Peyer's patch (tissue), 4 donors: ENCODE measurements around the gene MAN1C1. TPM values are rescaled to one million over a fixed set of nuclear protein-coding genes. Genes with fewer than 3 reads are reported as not detected.
"Not testable (repeated sequence)": the region's sequence is repeated elsewhere in the genome, so short reads cannot be mapped to it uniquely, and the experiment has no call there.

Experiments used
- DNase-seq, 3 donors: peaks; one replicate each; pipeline ENCODE4 v3.0.0-alpha.2; 2017 to 2019
- H3K27ac ChIP-seq, 4 donors: fragments of 200-600 bp; sonication (generic); one replicate each; pipeline ENCODE4 v1.5.1; 2016 to 2019
- H3K27me3 ChIP-seq, 2 donors: fragments of 200-600 bp; sonication (generic); one replicate each; pipeline ENCODE4 v1.5.1; 2019
- H3K36me3 ChIP-seq, 3 donors: fragments of 200-600 bp; sonication (generic); one replicate each; pipeline ENCODE4 v1.5.1; 2016 to 2019
- H3K4me1 ChIP-seq, 4 donors: fragments of 200-600 bp; sonication (generic); one replicate each; pipeline ENCODE4 v1.5.1; 2016 to 2019
- H3K4me3 ChIP-seq, 4 donors: fragments of 200-600 bp; sonication (generic); 1 replicate in 3 of 4; 2 replicates in 1 of 4; pipeline ENCODE4 v1.5.1; 2016 to 2019; ENCODE audit warnings: mild to moderate bottlenecking in 1 of 4
- H3K9me3 ChIP-seq, 4 donors: fragments of 200-600 bp; sonication (generic); one replicate each; pipeline ENCODE4 v1.5.1; 2016 to 2019; ENCODE audit warnings: mild to moderate bottlenecking in 1 of 4
- POLR2A ChIP-seq, 2 donors: fragments of 450-650 bp; IDR thresholded peaks; one replicate each; pipeline ENCODE4 v1.5.1; 2017; ENCODE audit warnings: antibody characterized with exemption in 2 of 2, mild to moderate bottlenecking in 2 of 2, moderate library complexity in 2 of 2
- total RNA-seq, 4 donors: library from RNA; depleted of rRNA; stranded (reverse); fragments of >200 nt; gene quantifications; one replicate each; pipeline ENCODE4 v1.1.0, GENCODE V29; 2016
- TF ChIP-seq, protein P1 (sequence below), 6 experiments: fragments of 450-650 bp in 4 of 6; fragments of 200-600 bp in 2 of 6; sonication (generic) in 1 of 6; IDR thresholded peaks; one replicate each; pipeline ENCODE4 v1.5.1; 2017 to 2019; ENCODE audit warnings: antibody characterized with exemption in 6 of 6, mild to moderate bottlenecking in 3 of 6, moderate library complexity in 1 of 6

MAN1C1 gene
- total RNA-seq, 4 donors from 2014 or later, result 2.3 to 10.7 (median 6.7) TPM

DNA sequence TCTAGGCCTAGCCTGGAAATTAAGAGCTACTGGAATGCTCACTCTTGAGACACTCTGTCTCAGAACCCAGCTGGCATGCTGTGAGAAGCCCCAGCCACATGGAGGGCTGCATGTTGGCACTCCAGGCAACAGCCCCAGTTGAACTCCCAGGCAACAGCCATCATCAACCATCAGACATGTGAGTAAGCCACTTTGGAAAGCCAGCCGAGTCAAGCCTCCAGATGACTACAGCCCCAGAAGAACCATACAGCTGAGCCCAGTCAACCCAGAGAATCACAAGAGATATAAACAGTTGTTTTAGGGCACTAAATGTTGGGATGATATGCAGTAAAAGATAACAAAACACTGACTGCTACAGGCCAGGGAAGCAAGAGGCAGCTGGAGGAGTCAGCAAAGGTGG lies 17.7 kb upstream of the MAN1C1 start:
- Histone ChIP-seq H3K4me1 (no peaks in the 10 kb centered on the region), H3K27me3 (no peaks in the 10 kb centered on the region), H3K4me3 (no peak overlapping the region), H3K9me3 (no peaks in the 10 kb centered on the region), H3K27ac (no peak overlapping the region), H3K36me3 (no peaks in the 10 kb centered on the region)
- no peak for DNase-seq
- TF ChIP-seq, protein P1, sequence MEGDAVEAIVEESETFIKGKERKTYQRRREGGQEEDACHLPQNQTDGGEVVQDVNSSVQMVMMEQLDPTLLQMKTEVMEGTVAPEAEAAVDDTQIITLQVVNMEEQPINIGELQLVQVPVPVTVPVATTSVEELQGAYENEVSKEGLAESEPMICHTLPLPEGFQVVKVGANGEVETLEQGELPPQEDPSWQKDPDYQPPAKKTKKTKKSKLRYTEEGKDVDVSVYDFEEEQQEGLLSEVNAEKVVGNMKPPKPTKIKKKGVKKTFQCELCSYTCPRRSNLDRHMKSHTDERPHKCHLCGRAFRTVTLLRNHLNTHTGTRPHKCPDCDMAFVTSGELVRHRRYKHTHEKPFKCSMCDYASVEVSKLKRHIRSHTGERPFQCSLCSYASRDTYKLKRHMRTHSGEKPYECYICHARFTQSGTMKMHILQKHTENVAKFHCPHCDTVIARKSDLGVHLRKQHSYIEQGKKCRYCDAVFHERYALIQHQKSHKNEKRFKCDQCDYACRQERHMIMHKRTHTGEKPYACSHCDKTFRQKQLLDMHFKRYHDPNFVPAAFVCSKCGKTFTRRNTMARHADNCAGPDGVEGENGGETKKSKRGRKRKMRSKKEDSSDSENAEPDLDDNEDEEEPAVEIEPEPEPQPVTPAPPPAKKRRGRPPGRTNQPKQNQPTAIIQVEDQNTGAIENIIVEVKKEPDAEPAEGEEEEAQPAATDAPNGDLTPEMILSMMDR (IDR thresholded peaks at IDR 0.05), result no peak
- no peak for TF ChIP-seq POLR2A (IDR thresholded peaks at IDR 0.05)

DNA sequence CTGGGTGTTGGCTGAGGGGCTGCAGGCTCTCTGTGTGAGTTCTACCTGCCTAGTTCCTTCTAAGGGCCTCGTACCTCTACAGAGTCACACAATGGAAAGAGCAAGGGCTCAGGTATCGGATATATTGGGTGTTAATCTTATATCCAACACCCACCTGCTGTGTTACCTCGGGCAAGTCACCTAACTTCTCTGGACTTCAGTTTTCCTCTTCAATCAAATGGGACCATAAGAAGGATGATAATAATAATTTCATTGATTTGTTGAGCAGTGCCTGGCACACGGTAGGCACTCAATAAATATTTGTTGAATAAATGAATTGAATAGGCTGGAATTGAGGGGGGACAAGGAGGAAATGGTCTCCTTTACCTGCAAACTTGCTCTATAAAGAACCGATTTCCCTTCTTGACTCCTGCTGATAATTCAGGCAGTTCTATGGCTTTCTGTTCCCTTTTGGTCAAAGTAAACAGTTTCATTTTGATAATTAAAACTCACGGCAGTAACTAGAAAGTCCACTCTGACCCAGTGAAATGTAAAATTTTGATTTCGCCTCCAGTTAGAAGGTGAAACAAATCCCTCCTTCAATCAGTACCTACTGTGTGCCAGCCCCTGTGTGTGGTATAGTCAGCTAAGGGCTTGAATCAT lies 16.5 kb upstream of the MAN1C1 start:
- DNase-seq, result no peak
- Histone ChIP-seq H3K36me3 (no peaks in the 10 kb centered on the region), H3K9me3 (no peaks in the 10 kb centered on the region), H3K4me3 (no peak overlapping the region), H3K27ac (no peak overlapping the region), H3K4me1 (no peaks in the 10 kb centered on the region), H3K27me3 (no peaks in the 10 kb centered on the region)
- TF ChIP-seq POLR2A (IDR thresholded peaks at IDR 0.05), result no peak
- TF ChIP-seq, protein P1 (IDR thresholded peaks at IDR 0.05), result no peak

DNA sequence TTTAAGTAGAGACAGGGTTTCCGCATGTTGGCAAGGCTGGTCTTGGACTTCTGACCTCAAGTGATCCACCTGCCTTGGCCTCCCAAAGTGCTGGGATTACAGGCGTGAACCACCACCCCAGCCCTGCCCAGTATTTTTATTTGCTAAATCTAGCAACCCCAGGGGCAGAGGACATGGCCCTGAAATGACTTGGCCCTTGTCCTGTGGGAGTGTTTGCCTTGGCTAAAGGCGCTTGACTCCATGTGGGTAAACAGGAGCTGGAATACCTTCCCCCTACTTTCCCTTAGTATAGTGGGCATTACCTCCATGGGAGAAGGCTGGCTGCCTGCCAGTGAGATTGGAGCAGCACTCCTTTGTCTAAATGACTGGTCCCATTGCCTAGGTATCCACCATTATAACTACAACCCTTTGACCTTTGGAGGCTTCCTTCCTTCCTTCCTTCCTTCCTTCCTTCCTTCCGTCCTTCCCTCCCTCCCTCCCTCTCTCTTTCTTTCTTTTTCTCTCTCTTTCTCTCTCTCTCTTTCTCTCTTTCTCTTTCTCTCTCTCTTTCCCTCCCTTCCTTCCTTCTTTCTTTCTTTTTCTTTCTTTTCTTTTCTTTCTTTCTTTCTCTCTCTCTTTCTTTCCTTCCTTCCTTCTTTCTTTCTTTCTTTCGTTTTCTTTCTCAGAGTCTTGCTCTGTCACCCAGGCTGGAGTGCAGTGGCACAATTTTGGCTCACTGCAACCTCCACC lies 15.5 kb upstream of the MAN1C1 start:
- H3K4me1 ChIP-seq, H3K27me3 ChIP-seq, H3K36me3 ChIP-seq, DNase-seq, H3K27ac ChIP-seq, H3K4me3 ChIP-seq, H3K9me3 ChIP-seq: not testable (repeated sequence)

DNA sequence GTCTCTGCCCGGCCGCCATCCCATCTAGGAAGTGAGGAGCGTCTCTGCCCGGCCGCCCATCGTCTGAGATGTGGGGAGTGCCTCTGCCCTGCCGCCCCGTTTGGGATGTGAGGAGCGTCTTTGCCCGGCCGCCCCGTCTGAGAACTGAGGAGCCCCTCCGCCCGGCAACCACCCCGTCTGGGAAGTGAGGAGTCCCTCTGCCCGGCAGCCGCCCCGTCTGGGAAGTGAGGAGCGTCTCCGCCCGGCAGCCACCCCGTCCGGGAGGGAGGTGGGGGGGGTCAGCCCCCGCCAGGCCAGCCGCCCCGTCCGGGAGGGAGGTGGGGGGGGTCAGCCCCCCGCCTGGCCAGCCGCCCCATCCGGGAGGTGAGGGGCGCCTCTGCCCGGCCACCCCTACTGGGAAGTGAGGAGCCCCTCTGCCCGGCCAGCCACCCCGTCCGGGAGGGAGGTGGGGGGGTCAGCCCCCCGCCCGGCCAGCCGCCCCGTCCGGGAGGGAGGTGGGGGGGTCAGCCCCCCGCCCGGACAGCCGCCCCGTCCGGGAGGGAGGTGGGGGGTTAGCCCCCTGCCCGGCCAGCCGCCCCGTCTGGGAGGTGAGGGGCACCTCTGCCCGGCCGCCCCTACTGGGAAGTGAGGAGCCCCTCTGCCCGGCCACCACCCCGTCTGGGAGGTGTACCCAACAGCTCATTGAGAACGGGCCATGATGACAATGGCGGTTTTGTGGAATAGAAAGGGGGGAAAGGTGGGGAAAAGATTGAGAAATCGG lies 12.6 kb upstream of the MAN1C1 start:
- not testable (repeated sequence) for H3K27me3 ChIP-seq, H3K4me3 ChIP-seq, H3K9me3 ChIP-seq

DNA sequence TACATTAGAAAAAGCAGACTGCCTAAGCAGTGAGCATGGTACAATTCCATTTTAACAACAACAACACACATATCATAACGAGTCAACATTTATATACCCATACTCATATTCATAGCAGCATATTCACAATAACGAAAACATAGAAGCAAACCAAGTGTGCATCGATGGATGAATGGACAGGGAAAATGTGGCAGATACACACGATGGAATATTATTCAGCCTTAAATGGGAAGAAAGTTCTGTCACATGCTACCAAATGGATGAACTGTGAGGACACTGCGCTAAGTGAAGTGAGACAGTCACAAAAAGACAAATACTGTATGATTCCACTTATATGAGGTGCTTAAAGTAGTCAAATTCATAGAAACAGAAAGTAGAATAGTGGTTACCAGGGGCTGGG lies 9.5 kb upstream of the MAN1C1 start:
- no peaks in the 10 kb centered on the region for H3K9me3 ChIP-seq
- H3K27me3 ChIP-seq, result no peaks in the 10 kb centered on the region
- TF ChIP-seq, protein P1 (IDR thresholded peaks at IDR 0.05), result no peak
- no peak for TF ChIP-seq POLR2A (IDR thresholded peaks at IDR 0.05)
- DNase-seq, result no peak
- H3K4me1 ChIP-seq, result peaks cover 0 to 3% (median 0%) of the 10 kb centered on the region in 4 donors
- H3K36me3 ChIP-seq, result no peaks in the 10 kb centered on the region
- no peak overlapping the region for H3K27ac ChIP-seq
- no peak overlapping the region for H3K4me3 ChIP-seq

More for the DNA sequence above, 12.6 kb upstream of the MAN1C1 start:
- not testable (repeated sequence) for H3K36me3 ChIP-seq, DNase-seq, H3K4me1 ChIP-seq, H3K27ac ChIP-seq

DNA sequence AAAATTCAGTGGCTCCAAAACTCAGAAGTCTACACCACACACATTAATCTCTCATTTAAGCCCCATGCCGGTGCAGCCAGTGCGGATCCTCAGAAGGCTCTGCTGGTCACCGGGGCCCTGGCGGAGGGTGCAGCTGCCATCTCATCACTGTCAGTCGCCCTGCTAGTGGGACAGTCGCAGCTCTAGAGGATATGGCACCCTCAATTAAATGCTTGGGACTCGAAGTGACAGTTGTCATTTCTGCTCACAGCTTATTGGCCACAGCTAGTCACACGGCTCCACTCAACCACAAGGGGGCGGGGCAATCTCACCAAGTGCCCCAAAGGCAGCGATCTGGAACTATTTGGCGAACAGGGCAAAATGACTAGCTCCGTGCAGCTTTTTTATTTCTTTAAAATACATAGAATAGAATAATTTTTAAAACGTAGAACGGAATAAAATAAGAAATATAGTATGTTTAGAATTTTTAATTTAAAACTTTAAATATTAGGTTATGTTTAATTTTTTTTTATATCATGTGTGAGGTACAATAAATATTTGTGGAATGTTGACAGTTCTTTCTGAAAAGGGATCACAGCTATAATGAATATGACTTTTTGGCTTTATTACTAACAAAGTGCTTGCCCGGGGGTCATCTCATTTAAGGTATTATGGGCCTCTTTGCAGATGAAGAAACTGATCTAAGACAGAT lies 8.0 kb upstream of the MAN1C1 start:
- no peak overlapping the region for H3K4me3 ChIP-seq

More for the DNA sequence above, 8.0 kb upstream of the MAN1C1 start:
- TF ChIP-seq POLR2A (IDR thresholded peaks at IDR 0.05), result no peak
- TF ChIP-seq, protein P1 (IDR thresholded peaks at IDR 0.05), result peak; percentile 57 to 72 (median 66)
- H3K9me3 ChIP-seq, result no peaks in the 10 kb centered on the region
- DNase-seq, result peak; percentile 83 to 96 (median 92)
- peaks cover 0 to 3% (median 0%) of the 10 kb centered on the region in 4 donors for H3K4me1 ChIP-seq
- H3K36me3 ChIP-seq, result no peaks in the 10 kb centered on the region
- no peaks in the 10 kb centered on the region for H3K27me3 ChIP-seq
- no peak overlapping the region for H3K27ac ChIP-seq
